ENCODE measurements around the gene OR4S2.

The OR4S2 gene

GRCh38 chr11:55648027-55648426 lies at the start of gene OR4S2:
Gene OR4S2, plus strand, starts transcription at chr11:55648327. Its CDS starts 2,577 bp downstream, at chr11:55650904.
- DNase-seq: no peak

GRCh38 chr11:55607545-55607944 lies 40.6 kb upstream of the OR4S2 start, which contains the start of gene OR4C11:
Gene OR4C11, minus strand, starts transcription at chr11:55607645. Its CDS starts 3,272 bp downstream, at chr11:55604373.
- no peak for DNase-seq

DNA sequence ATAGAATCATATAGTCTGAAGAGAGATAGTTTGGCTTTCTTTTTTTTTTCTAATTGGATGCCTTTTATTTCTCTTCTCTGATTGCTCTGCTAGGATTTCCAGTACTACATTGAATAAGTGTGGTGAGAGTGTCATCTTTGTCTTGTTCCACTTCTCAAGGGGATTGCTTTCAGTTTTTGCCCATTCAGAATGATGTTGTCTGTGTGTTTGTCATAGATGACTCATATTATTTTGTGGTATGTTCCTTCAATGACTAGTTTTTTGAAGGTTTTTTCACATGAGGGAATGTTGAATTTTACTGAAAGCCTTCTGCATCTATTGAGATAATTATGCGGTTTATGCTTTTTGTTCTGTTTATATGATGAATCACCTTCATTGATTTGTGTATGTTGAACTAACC lies 23.6 kb upstream of the OR4S2 start:
- no peak for DNase-seq

GRCh38 chr11:55634813-55635212 lies 13.3 kb upstream of the OR4S2 start, which contains the start of gene OR4P4:
Gene OR4P4, plus strand, starts transcription at chr11:55635113.
- no peak for DNase-seq

GRCh38 chr11:55652560-55652959 lies 4.4 kb downstream of the OR4S2 start:
- no peak for DNase-seq

GRCh38 chr11:55655096-55655495 lies 7.0 kb downstream of the OR4S2 start:
- DNase-seq: no peak

DNA sequence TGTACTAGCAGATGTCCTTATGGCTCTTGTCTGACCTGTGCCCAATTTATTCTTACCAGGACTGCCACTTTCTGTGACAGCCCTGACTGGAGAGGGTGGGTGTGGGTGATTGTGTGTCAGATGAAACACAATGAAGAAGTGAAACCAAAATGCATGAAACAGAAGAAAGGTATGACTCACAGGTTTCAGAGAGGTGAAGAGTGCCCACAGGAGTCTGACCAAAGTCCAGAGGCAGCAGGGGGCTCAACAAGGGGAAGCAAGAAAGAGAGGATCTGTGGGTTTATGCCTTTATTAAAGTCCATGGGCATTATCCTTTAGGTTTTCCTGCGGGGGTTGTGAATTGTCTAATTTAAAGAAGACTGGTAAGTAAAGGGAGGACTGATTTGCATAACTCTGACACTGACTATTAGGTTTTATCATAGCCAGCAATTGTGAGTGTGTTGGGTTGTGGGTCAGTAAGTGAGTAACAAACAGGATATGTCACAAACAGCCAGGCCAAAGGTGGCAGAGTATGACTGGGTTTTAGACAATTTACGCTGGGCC lies 10.0 kb downstream of the OR4S2 start:
- DNase-seq: no peak

GRCh38 chr11:55658608-55659007 lies 10.5 kb downstream of the OR4S2 start:
- DNase-seq: no peak

DNA sequence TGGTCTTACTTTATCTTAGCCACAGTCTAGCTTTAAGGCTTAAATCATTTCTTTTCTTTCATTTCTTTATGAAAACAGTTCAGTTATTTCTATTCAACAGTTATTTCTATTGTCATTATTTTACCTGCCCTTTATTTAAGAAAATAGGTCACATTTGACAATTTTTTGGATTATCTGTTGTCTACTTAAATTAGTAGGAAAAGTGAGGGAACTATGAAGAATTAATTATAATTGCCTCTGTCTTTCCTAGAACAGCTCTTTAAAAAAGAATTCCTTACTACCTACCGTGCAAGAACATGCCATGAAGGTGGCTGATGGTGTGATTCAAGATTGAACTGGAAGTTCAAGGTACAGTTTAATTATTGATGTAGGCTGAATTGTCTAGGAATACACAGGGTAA lies 13.8 kb downstream of the OR4S2 start, which contains the start of gene OR4C6:
Gene OR4C6 (plus strand): TSS at position 301 of the 400 bp plus-strand sequence. CDS start 2,966 bp downstream, outside the sequence.
- DNase-seq: no peak

- DNase-seq: no peak
Observed at GRCh38 chr11:55669376-55669775, 21.2 kb downstream of the OR4S2 start.

DNA sequence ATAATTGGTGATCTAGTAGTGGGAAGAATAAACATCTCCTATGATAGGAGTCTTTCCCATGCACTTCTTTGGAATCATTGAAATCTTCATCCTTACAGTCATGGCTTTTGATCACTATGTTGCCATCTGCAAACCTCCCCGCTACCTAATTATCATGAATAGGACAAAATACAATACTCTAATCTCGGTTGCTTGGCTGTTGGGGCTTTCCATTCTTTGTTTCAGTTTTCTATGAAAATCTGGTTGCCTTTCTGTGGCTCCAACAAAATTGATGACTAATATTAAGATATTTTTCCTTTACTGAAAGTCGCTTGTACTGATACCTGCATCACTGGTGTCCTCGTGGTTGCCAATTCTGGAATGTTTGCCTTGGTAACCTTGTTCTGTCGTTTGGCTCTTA lies 25.7 kb downstream of the OR4S2 start:
- no peak for DNase-seq

- no peak for DNase-seq
Observed at GRCh38 chr11:55697817-55698216, 49.7 kb downstream of the OR4S2 start.

GRCh38 chr11:55701429-55701828 lies 53.3 kb downstream of the OR4S2 start:
- no peak for DNase-seq

Measured in suppressor macrophage treated with lipopolysaccharide for 1 hour (primary cell).